OCI-LY1 (cell line): ENCODE measurements around the gene TENM4.

Experiments used
- CTCF ChIP-seq: fragments of 200-600 bp; sonication (generic), shearing (Covaris generic); IDR thresholded peaks from 2 replicates; pipeline ENCODE4 v1.5.1; 2017; ENCODE audit warnings: mild to moderate bottlenecking, antibody characterized with exemption, low read length, moderate library complexity, mixed read lengths
- EZH2 ChIP-seq: fragments of 200-600 bp; sonication (generic), shearing (Covaris generic); IDR thresholded peaks from 2 replicates; pipeline ENCODE4 v1.8.0; 2017; ENCODE audit warnings: borderline replicate concordance, mixed run types, mild to moderate bottlenecking, antibody characterized with exemption, low read length, moderate library complexity, mixed read lengths

GRCh38 chr11:79296141-79296540 lies 144.7 kb downstream of the TENM4 start:
- TF ChIP-seq EZH2 (no peak), CTCF (no peak)
